OCI-LY1 (cell line): ENCODE results near the gene FANCI.
"Not testable (repeated sequence)": the region's sequence is repeated elsewhere in the genome, so short reads cannot be mapped to it uniquely, and the experiment has no call there.

ENCODE experiments used
- H2AFZ ChIP-seq: fragments of 200-600 bp; sonication (generic), shearing (Covaris generic); 2 replicates; pipeline ENCODE4 v1.6.0; 2014; ENCODE audit warnings: antibody characterized with exemption, mild to moderate bottlenecking, low read length
- H3F3A ChIP-seq: fragments of 200-600 bp; sonication (generic), shearing (Covaris generic); 2 replicates; pipeline ENCODE4 v1.6.0; 2014; ENCODE audit warnings: mild to moderate bottlenecking, antibody characterized with exemption, low read length, moderate library complexity; ENCODE audit not compliant: insufficient read depth
- H3K27ac ChIP-seq: fragments of 200-600 bp; sonication (generic); 2 replicates; pipeline ENCODE4 v1.5.1; 2014; ENCODE audit warnings: low read length, mixed run types, mild to moderate bottlenecking, low read depth; ENCODE audit not compliant: poor library complexity, severe bottlenecking
- H3K27me3 ChIP-seq: fragments of 200-600 bp; sonication (generic); 2 replicates; pipeline ENCODE4 v1.6.0; 2014; ENCODE audit warnings: antibody characterized with exemption, mild to moderate bottlenecking, low read length, moderate library complexity; ENCODE audit not compliant: insufficient read depth
- H3K36me3 ChIP-seq: fragments of 200-600 bp; sonication (generic); 2 replicates; pipeline ENCODE4 v1.6.1; 2014; ENCODE audit warnings: mild to moderate bottlenecking, antibody characterized with exemption, low read length, moderate library complexity, mixed read lengths; ENCODE audit not compliant: insufficient read depth
- H3K4me1 ChIP-seq: fragments of 200-600 bp; sonication (generic); 2 replicates; pipeline ENCODE4 v1.5.1; 2014; ENCODE audit warnings: mild to moderate bottlenecking, low read length, moderate library complexity; ENCODE audit not compliant: insufficient read depth, severe bottlenecking
- H3K4me2 ChIP-seq: fragments of 200-600 bp; sonication (generic), shearing (Covaris generic); 2 replicates; pipeline ENCODE4 v1.6.1; 2014; ENCODE audit warnings: low read length
- H3K4me3 ChIP-seq: fragments of 200-600 bp; sonication (generic); 2 replicates; pipeline ENCODE4 v1.5.1; 2014; ENCODE audit warnings: low read length, low read depth, mild to moderate bottlenecking, mixed read lengths; ENCODE audit not compliant: poor library complexity, severe bottlenecking
- H3K79me2 ChIP-seq: fragments of 200-600 bp; shearing (Covaris generic); 2 replicates; pipeline ENCODE4 v1.6.1; 2016; ENCODE audit warnings: mixed run types, low read length, mixed read lengths; ENCODE audit not compliant: insufficient read depth
- H3K9ac ChIP-seq: fragments of 200-600 bp; sonication (generic), shearing (Covaris generic); 2 replicates; pipeline ENCODE4 v1.6.1; 2014; ENCODE audit warnings: mild to moderate bottlenecking, low read length, mixed read lengths
- H3K9me2 ChIP-seq: fragments of 200-600 bp; sonication (generic), shearing (Covaris generic); 2 replicates; pipeline ENCODE4 v1.6.1; 2014; ENCODE audit warnings: low read depth, mild to moderate bottlenecking, low read length, mixed read lengths
- H3K9me3 ChIP-seq: fragments of 200-600 bp; shearing (Covaris generic); 2 replicates; pipeline ENCODE4 v1.6.1; 2014; ENCODE audit warnings: low read length, mixed read lengths
- H4K20me1 ChIP-seq: fragments of 200-600 bp; sonication (generic), shearing (Covaris generic); 2 replicates; pipeline ENCODE4 v1.6.0; 2016; ENCODE audit warnings: mild to moderate bottlenecking, low read length; ENCODE audit not compliant: insufficient read depth
- CTCF ChIP-seq: fragments of 200-600 bp; sonication (generic), shearing (Covaris generic); IDR thresholded peaks from 2 replicates; pipeline ENCODE4 v1.5.1; 2017; ENCODE audit warnings: mild to moderate bottlenecking, antibody characterized with exemption, low read length, moderate library complexity, mixed read lengths
- EZH2 ChIP-seq: fragments of 200-600 bp; sonication (generic), shearing (Covaris generic); IDR thresholded peaks from 2 replicates; pipeline ENCODE4 v1.8.0; 2017; ENCODE audit warnings: borderline replicate concordance, mixed run types, mild to moderate bottlenecking, antibody characterized with exemption, low read length, moderate library complexity, mixed read lengths

The FANCI gene

GRCh38 chr15:89248584-89248983 lies 4.8 kb downstream of the FANCI start:
- H3K27me3 ChIP-seq: no peaks in the 10 kb centered on the region
- no peaks in the 10 kb centered on the region for H4K20me1 ChIP-seq
- no peak overlapping the region for H2AFZ ChIP-seq
- no peak overlapping the region for H3K4me3 ChIP-seq
- H3K36me3 ChIP-seq: peaks cover 71% of the 10 kb centered on the region
- no peaks in the 10 kb centered on the region for H3F3A ChIP-seq
- no peak overlapping the region for H3K9ac ChIP-seq
- TF ChIP-seq CTCF (no peak), EZH2 (no peak)
- H3K9me3 ChIP-seq: 0 out of 2 replicates have a peak, but pooled peaks cover 3% of the 10 kb centered on the region
- peaks cover 24% of the 10 kb centered on the region for H3K79me2 ChIP-seq
- no peak overlapping the region for H3K4me2 ChIP-seq
- peaks cover 12% of the 10 kb centered on the region for H3K4me1 ChIP-seq
- H3K9me2 ChIP-seq: no peaks in the 10 kb centered on the region
- H3K27ac ChIP-seq: no peak overlapping the region

DNA sequence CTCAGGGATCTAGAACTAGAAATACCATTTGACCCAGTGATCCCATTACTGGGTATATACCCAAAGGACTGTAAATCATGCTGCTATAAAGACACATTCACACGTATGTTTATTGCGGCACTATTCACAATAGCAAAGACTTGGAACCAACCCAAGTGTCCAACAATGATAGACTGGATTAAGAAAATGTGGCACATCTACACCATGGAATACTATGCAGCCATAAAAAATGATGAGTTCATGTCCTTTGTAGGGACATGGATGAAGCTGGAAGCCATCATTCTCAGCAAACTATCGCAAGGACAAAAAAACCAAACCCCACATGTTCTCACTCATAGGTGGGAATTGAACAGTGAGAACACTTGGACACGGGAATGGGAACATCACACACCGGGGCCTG lies 6.4 kb downstream of the FANCI start:
- peaks cover 85% of the 10 kb centered on the region for H3K36me3 ChIP-seq
- H3K27ac ChIP-seq, H3K4me3 ChIP-seq: not testable (repeated sequence)

GRCh38 chr15:89277281-89277680 lies 33.5 kb downstream of the FANCI start:
- H3K4me3 ChIP-seq: not testable (repeated sequence)

More for the DNA sequence above, 6.4 kb downstream of the FANCI start:
- H3K9ac ChIP-seq, H2AFZ ChIP-seq, H3K9me3 ChIP-seq, H3F3A ChIP-seq, H3K27me3 ChIP-seq, H3K4me2 ChIP-seq, H3K9me2 ChIP-seq, H4K20me1 ChIP-seq: not testable (repeated sequence)
- peaks cover 18% of the 10 kb centered on the region for H3K79me2 ChIP-seq
- peaks cover 12% of the 10 kb centered on the region for H3K4me1 ChIP-seq

DNA sequence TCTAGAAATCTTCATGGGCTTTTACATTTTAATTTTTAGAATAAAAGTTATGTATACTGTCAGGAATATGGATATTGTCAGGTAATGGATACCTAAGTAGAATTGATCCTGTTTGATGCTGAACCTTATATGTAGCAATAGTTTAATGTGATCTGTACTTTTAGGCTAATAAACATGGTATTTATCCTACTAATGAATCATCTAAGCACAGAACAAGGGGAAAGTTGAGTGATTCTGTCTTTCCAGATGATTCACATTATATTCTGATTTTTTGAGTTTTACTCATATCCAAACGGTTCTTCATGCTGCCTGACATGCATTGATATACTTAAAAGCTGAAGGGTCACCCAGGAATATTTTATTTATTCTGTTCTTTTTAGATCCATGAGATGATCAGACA lies 34.5 kb downstream of the FANCI start:
- Histone ChIP-seq H2AFZ (no peak overlapping the region), H3K79me2 (no peaks in the 10 kb centered on the region), H3K9me2 (no peaks in the 10 kb centered on the region), H3K27ac (no peak overlapping the region), H3K9me3 (no peaks in the 10 kb centered on the region), H3K36me3 (peaks cover 94% of the 10 kb centered on the region), H3K27me3 (no peaks in the 10 kb centered on the region), H3K4me1 (no peaks in the 10 kb centered on the region), H3K9ac (no peak overlapping the region), H4K20me1 (no peaks in the 10 kb centered on the region), H3K4me3 (no peak overlapping the region), H3F3A (no peaks in the 10 kb centered on the region; the same call in 1 of the 2 replicates), H3K4me2 (no peak overlapping the region)
- TF ChIP-seq EZH2: no peak
- no peak for TF ChIP-seq CTCF

More at GRCh38 chr15:89277281-89277680, 33.5 kb downstream of the FANCI start:
- H3K4me1 ChIP-seq, H3K9me3 ChIP-seq, H3K9ac ChIP-seq, H3K27ac ChIP-seq, H3K79me2 ChIP-seq, H3K27me3 ChIP-seq, H3K4me2 ChIP-seq, H2AFZ ChIP-seq, H3K9me2 ChIP-seq, H4K20me1 ChIP-seq, H3F3A ChIP-seq: not testable (repeated sequence)
- H3K36me3 ChIP-seq: peaks cover 85% of the 10 kb centered on the region
